Thoracic aorta (tissue), 2 donors: ENCODE results near the gene FAM193A. TPM values are rescaled to one million over a fixed set of nuclear protein-coding genes. Genes with fewer than 3 reads are reported as not detected.

Experiments used
- ATAC-seq: fragments of 150-250 bp; one replicate; pipeline ENCODE4 v1.8.0; 2017; ENCODE audit warnings: low read depth; ENCODE audit not compliant: insufficient number of reproducible peaks, low FRiP score
- DNase-seq: peaks from one replicate; pipeline ENCODE4 v3.0.0-alpha.2; 2020; ENCODE audit warnings: low spot score
- H3K27ac ChIP-seq, 2 donors: fragments of 200-600 bp; sonication (generic); 1 replicate in 1 of 2; 2 replicates in 1 of 2; pipeline ENCODE4 v1.5.1; 2016; ENCODE audit warnings: mild to moderate bottlenecking in 2 of 2, moderate library complexity in 2 of 2
- H3K27me3 ChIP-seq: fragments of 200-600 bp; sonication (generic); replicated peaks from 2 replicates; pipeline ENCODE4 v1.6.0; 2016; ENCODE audit warnings: mild to moderate bottlenecking; ENCODE audit not compliant: insufficient read depth
- H3K36me3 ChIP-seq: fragments of 200-600 bp; sonication (generic); one replicate; pipeline ENCODE4 v1.5.1; 2016
- H3K4me1 ChIP-seq, 2 donors: fragments of 200-600 bp; sonication (generic); 1 replicate in 1 of 2; 2 replicates in 1 of 2; pipeline versions ENCODE4 v1.5.1 to v1.6.0; 2016; ENCODE audit warnings: low read depth in 2 of 2, mild to moderate bottlenecking in 1 of 2; ENCODE audit not compliant: control insufficient read depth in 1 of 2
- H3K4me3 ChIP-seq: fragments of 200-600 bp; sonication (generic); 2 replicates; pipeline ENCODE4 v1.5.1; 2016; ENCODE audit warnings: mild to moderate bottlenecking
- H3K9me3 ChIP-seq: fragments of 200-600 bp; sonication (generic); 2 replicates; pipeline ENCODE4 v1.5.1; 2016
- CTCF ChIP-seq: fragments of 200-600 bp; sonication (generic); IDR thresholded peaks from one replicate; pipeline ENCODE4 v1.5.1; 2019; ENCODE audit warnings: antibody characterized with exemption
- total RNA-seq, 2 donors: library from RNA; depleted of rRNA; stranded (reverse); fragments of >200 nt; gene quantifications; one replicate each; pipeline versions ENCODE4 v1.1.0 to v1.2.3, GENCODE V29; 2016

Gene FAM193A
- total RNA-seq, 2 donors from 2014 or later = 22.3 to 42.9 TPM

- peaks cover 40% of the 10 kb centered on the region for H3K36me3 ChIP-seq
- no peaks in the 10 kb centered on the region for H3K27me3 ChIP-seq
- no peak for TF ChIP-seq CTCF
- H3K9me3 ChIP-seq = no peaks in the 10 kb centered on the region
- peaks cover 0 to 7% of the 10 kb centered on the region in 2 donors for H3K4me1 ChIP-seq
- no peak for DNase-seq
- no peak for ATAC-seq
- no peak overlapping the region for H3K27ac ChIP-seq
- no peak overlapping the region for H3K4me3 ChIP-seq
Observed at GRCh38 chr4:2500547-2500946, 35.9 kb upstream of the FAM193A start.

GRCh38 chr4:2501034-2501594 is 35.3 kb upstream of the FAM193A start:
- Histone ChIP-seq H3K4me1 (peaks cover 0 to 7% of the 10 kb centered on the region in 2 donors), H3K27ac (no peak overlapping the region), H3K27me3 (no peaks in the 10 kb centered on the region), H3K9me3 (no peaks in the 10 kb centered on the region), H3K4me3 (no peak overlapping the region), H3K36me3 (peaks cover 40% of the 10 kb centered on the region)
- ATAC-seq = no peak
- DNase-seq = no peak
- no peak for TF ChIP-seq CTCF

- no peaks in the 10 kb centered on the region for H3K9me3 ChIP-seq
- no peak overlapping the region for H3K4me3 ChIP-seq
- no peak for TF ChIP-seq CTCF
- H3K36me3 ChIP-seq = peaks cover 21% of the 10 kb centered on the region
- H3K4me1 ChIP-seq = peaks cover 0 to 7% of the 10 kb centered on the region in 2 donors
- no peak for DNase-seq
- no peaks in the 10 kb centered on the region for H3K27me3 ChIP-seq
- no peak for ATAC-seq
- no peak overlapping the region for H3K27ac ChIP-seq
Observed at GRCh38 chr4:2503809-2504208, 32.6 kb upstream of the FAM193A start.

GRCh38 chr4:2507259-2507658 is 29.2 kb upstream of the FAM193A start:
- Histone ChIP-seq H3K27me3 (no peaks in the 10 kb centered on the region), H3K36me3 (peaks cover 25% of the 10 kb centered on the region), H3K4me3 (no peak overlapping the region), H3K27ac (no peak overlapping the region), H3K4me1 (no peaks in the 10 kb centered on the region), H3K9me3 (no peaks in the 10 kb centered on the region)
- no peak for ATAC-seq
- no peak for DNase-seq
- TF ChIP-seq CTCF = no peak

- ATAC-seq = no peak
- TF ChIP-seq CTCF = no peak
Observed at GRCh38 chr4:2507855-2508254, 28.6 kb upstream of the FAM193A start.

More at GRCh38 chr4:2507855-2508254, 28.6 kb upstream of the FAM193A start:
- H3K27ac ChIP-seq = no peak overlapping the region
- H3K4me1 ChIP-seq = no peaks in the 10 kb centered on the region
- no peak overlapping the region for H3K4me3 ChIP-seq
- DNase-seq = no peak
- H3K36me3 ChIP-seq = peaks cover 31% of the 10 kb centered on the region
- no peaks in the 10 kb centered on the region for H3K27me3 ChIP-seq
- H3K9me3 ChIP-seq = no peaks in the 10 kb centered on the region
